ENCODE data around the gene CAMK2G.

GRCh38 chr10:73873838-73874215 lies 528 bp downstream of the CAMK2G start:
- TF ChIP-seq TAF1 (IDR thresholded peaks at IDR 0.05; ENCODE audit: borderline replicate concordance, insufficient read depth, low read length) (no peak), REST (IDR thresholded peaks at IDR 0.05; ENCODE audit: insufficient read depth in 1 of 2, low read depth in 2 of 2, low read length in 2 of 2) (no peak), POLR2AphosphoS5 (IDR thresholded peaks at IDR 0.05; ENCODE audit: low read depth, low read length) (no peak), SIN3A (IDR thresholded peaks at IDR 0.05; ENCODE audit: borderline replicate concordance, insufficient read depth, low read length) (no peak), FOXP2 (optimal IDR thresholded peaks at IDR 0.05; ENCODE audit: borderline replicate concordance, extremely low read depth, extremely low read length, insufficient read depth) (no peak)
